NK-92 (cell line): ENCODE results near the gene CENPE.
"Not testable (repeated sequence)": the region's sequence is repeated elsewhere in the genome, so short reads cannot be mapped to it uniquely, and the experiment has no call there.

Source experiments
- DNase-seq: peaks from one replicate; lab custom pipeline; 2025; ENCODE audit not compliant: unreplicated experiment; lab: John Stamatoyannopoulos, UW

The CENPE gene, protein sequence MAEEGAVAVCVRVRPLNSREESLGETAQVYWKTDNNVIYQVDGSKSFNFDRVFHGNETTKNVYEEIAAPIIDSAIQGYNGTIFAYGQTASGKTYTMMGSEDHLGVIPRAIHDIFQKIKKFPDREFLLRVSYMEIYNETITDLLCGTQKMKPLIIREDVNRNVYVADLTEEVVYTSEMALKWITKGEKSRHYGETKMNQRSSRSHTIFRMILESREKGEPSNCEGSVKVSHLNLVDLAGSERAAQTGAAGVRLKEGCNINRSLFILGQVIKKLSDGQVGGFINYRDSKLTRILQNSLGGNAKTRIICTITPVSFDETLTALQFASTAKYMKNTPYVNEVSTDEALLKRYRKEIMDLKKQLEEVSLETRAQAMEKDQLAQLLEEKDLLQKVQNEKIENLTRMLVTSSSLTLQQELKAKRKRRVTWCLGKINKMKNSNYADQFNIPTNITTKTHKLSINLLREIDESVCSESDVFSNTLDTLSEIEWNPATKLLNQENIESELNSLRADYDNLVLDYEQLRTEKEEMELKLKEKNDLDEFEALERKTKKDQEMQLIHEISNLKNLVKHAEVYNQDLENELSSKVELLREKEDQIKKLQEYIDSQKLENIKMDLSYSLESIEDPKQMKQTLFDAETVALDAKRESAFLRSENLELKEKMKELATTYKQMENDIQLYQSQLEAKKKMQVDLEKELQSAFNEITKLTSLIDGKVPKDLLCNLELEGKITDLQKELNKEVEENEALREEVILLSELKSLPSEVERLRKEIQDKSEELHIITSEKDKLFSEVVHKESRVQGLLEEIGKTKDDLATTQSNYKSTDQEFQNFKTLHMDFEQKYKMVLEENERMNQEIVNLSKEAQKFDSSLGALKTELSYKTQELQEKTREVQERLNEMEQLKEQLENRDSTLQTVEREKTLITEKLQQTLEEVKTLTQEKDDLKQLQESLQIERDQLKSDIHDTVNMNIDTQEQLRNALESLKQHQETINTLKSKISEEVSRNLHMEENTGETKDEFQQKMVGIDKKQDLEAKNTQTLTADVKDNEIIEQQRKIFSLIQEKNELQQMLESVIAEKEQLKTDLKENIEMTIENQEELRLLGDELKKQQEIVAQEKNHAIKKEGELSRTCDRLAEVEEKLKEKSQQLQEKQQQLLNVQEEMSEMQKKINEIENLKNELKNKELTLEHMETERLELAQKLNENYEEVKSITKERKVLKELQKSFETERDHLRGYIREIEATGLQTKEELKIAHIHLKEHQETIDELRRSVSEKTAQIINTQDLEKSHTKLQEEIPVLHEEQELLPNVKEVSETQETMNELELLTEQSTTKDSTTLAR (N-terminal part only)

DNA sequence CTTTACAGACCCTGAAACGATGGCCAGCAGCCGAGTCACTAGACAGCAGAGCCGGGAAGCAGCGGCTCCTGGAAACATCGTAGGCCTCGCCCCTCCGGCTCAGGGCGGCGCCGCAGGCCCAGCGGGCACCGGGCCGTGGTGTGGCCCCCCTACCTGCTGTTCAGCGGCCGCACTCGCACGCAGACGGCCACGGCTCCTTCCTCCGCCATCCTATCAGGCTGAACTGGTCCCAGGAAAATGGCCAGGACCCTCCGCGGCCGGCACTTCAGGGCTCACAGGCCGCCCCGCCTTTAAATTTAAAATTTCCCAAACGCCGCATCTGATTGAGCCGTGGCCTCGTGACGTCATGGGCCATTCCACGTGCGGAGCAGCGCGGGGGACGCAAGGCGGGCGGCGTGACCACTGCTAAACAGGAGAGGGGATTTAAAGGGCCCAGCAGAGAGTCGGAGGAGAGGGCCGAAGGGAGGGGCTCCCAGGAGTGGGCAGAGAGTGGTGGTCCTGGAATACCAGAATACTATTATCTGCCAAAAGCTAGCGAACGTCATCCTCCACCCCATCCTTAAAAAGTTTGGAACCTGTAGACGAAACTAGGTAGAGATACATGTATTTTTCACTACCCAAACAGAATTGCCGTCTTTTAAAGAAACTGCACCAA lies at the start of gene CENPE:
CENPE (minus strand) TSS at position 233 of the 655 bp plus-strand sequence; CDS start at position 209, 24 bp downstream.
- DNase-seq = no peak

DNA sequence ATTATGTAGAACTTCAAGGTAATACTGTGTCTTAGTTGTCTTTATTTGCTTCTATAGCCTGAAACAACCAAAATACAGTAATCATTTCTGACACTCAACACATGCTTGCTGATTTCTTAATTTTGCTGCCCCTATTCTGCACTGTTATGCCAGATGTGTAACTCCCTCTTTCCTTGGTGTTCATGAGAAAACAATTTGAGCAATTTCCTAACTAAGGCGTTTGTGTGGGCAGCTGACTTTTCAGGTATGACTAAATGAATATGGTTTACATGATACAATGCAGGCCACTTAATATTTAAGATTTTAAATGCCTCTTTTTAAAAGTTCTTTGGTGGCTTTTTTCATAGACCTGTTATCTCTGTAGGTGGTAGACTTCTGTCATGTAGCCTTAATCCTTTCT lies 46.1 kb upstream of the CENPE start:
- DNase-seq = no peak

DNA sequence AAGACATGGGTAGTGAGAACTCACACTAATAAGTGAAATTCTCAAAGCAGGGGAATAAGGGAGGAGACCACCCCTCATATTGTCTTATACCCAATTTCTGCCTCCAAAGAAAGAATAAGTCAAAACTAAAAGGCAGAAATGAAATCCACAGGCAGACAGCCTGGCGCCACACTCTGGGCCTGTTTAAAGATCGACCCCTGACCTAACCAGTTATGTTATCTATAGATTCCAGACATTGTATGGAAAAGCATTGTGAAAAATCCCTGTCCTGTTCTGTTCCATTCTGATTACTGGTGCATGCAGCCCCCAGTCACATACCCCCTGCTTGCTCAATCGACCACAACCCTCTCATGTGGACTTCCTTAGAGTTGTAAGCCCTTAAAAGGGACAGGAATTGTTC lies 32.8 kb upstream of the CENPE start:
- not testable (repeated sequence) for DNase-seq

DNA sequence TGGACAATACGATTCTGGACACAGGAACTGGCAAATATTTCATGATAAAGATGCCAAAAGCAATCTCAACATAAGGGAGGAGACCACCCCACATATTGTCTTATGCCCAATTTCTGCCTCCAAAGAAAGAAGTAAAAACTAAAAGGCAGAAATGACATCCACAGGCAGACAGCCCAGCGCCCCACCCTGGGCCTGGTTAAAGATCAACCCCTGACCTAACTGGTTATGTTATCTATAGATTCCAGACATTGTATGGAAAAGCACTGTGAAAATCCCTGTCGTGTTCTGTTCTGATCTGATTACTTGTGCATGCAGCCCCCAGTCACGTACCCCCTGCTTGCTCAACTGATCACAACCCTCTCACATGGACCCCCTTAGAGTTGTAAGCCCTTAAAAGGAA lies 25.4 kb upstream of the CENPE start:
- DNase-seq = not testable (repeated sequence)

DNA sequence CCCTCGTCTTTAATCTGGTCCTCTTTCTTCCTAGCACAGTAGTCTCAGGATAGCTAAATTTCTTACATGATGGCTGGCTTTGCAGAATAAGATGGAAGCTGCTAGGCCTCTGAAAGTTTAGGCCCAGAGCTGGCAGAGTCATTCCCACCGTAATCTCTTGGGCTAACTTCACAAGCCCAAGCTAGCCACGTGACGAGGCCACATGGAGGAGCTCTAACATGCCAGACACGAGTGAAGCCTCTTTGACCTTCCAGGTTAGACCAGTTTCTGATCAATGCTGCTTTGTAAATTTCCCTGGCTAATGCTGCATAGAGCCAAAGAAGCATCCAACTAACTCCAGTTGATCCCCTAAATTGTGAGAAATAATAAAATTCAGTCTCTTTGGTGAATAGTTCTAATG lies 9.5 kb upstream of the CENPE start:
- DNase-seq = no peak

DNA sequence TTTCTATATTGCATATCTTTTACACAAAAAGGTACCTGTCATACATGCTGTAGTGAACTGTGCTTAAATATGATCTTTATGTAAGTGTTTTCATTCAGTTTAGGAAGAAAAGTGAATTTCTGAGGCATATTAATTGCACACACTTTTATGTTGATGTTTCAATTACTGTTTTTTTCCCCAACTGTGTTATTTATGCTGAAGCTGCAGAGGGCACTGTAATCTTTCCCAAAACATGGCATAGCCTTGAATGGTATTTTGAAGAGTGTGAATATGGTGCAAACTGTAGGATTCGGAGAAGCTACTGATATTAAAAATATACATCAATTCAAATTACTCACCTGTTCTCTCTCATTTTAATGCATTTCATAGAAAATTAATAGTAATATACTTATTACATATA lies 6.0 kb upstream of the CENPE start:
- DNase-seq = no peak

DNA sequence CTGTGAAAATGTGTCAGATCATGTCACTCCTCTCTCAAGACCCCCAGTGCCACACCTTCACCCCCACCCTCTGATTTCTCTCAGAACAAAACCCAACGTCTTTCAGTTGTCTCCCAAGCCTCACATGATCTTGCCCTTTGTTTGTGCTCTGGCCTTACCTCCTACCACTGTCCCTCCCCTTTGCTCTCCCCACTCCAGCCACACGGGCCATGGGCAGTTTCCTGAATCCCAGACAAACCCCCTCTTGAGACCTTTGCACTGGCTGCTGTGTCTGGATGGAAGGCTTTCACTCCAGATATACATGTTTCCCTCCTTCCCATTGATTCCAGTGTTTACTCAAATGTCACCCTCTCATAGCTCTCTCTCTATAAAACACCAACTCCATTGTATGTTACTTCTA lies 3.6 kb upstream of the CENPE start:
- DNase-seq = no peak

DNA sequence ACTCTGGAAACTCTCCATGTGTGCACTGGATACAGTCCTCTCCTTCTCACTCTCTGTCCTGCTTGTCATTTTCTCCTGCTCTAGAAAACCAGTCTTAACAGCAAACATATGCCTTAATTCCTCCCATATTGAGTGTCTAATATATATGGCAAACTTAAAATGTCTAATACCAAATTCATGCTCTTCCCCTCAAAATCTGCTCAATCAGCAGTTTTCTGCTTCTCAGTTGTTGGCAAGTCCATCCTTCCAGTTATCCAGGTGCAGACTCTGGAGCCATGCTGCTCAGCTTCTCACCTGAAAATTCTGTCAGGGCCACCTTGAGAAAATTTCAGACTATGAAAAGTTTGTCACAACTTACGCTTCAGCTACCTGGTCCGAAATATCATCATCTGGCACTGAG lies 3.1 kb upstream of the CENPE start:
- DNase-seq = no peak

DNA sequence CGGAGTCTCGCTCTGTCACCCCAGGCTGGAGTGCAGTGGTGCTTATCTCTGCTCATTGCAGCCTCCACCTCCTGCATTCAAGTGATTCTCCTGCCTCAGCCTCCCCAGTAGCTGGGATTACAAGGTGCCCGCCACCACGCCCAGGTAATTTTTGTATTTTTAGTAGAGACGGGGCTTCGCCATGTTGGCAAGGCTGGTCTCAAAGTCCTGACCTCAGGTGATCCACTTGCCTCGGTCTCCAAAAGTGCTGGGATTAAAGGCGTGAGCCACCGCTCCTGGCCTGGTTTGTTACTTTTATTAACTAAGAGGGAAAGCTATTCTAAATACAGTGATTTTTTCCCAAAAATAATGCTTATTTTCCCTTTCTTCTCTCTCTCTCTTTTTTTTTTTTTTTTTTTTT lies 866 bp upstream of the CENPE start:
- no peak for DNase-seq

DNA sequence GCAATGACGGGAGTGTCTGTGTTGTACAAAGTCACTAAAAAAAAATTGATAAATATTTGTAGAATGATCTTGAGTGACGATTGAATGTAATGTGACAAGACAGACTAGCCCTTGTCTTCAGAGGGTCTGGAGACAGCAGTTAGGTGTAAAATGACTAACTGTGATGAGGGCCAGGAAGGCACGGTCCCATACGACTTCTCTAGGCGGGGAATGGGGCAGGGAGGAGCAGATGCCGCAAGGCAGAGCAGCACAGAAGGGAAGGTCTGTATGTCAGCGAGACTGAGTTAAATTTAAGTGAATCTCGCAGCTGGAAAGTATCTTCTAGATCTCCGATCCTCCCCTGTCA lies 405 bp downstream of the CENPE start:
- no peak for DNase-seq

DNA sequence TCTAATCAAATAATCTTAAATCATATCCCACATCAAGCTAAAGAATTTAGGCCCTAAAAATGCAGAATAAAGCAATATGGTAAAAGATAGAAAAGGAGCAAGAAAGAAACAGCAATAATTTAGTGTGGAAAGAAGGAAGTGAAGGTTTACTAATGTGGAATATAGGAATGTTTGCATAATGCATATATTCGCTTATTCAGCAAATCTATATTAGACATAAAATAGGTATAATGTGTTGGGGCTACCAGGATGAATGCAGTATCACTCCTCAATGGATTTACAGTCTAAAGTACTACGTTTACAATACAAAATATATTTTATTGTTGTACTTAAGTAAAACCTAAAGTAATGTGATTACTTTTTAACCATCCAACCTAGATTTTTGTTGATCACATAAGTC lies 4.7 kb downstream of the CENPE start:
- no peak for DNase-seq

DNA sequence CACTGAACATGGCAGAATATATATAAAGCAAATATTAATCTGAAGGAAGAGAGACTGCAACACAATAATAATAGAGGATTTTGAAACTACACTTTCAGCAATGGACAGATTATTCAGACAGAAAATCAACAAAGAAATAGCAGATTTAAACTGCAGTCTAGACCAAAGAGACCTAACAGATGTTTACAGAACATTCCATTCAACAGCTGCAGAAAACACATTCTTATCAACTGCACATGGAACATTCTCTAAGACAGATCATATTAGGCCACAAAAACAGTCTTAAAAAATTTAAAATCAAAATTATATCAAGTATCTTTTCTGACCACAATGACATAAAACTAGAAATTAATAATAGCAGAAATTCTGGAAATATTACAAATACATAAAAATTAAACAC lies 27.1 kb downstream of the CENPE start:
- DNase-seq = no peak

DNA sequence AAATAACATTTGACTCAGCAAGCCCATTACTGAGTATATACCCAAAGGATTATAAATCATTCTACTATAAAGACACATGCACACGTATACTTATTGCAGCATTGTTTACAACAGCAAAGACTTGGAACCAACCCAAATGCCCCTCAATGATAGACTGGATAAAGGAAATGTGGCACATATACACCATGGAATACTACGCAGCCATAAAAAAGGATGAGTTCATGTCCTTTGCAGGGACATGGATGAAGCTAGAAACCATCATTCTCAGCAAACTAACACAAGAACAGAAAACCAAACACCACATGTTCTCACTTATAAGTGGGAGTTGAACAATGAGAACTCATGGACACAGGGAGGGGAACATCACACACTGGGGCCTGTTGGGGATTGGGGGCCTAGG lies 28.4 kb downstream of the CENPE start:
- not testable (repeated sequence) for DNase-seq

DNA sequence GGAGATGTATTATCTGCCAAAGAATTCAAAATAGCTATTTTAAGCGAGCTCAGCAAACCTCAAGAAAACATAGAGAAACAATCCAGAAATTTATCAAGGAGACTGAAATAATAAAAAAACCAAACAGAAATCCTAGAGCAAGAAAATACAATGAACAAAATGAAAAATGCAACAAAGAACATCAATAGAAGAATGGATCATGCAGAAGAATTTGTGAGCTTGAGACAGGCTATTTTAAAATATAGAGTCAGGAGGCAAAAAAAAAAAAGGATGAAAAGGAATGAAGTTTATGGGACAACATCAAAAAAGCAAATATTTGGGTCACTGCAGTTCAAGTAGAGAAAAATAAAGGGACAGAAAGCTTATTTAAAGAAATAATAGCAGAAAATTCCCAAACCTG lies 29.1 kb downstream of the CENPE start:
- DNase-seq = no peak

DNA sequence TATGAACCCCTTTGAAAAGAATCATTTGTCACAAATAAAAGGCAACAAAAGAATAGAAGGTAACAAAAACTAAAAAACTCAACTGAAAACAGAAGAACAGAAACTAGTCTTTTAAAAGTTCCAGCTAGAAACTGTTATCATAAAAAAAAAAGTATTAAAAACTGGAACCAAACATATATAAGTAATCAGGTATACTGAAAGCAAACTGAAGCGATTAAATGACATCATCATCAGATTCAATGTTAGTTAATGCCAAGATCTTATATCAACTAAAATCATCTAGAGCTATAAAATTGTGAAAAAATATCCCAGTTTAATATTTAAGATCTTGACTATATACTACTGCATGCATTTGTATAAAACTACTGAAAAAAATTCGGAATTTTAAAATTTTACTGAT lies 36.0 kb downstream of the CENPE start:
- no peak for DNase-seq

DNA sequence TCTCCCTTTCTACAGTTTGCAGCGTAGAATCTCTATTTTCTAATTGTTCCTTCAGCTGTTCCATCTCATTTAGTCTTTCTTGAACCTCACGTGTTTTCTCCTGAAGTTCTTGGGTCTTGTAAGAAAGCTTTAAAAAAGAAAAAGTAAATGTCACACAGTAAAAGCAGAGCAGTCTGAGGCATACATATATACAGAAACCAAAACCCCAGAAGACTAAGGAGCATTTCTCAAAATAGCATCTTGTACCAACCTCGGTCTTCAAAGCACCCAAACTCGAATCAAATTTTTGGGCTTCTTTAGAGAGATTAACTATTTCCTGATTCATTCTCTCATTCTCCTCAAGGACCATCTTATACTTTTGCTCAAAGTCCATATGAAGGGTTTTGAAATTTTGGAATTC lies 39.4 kb downstream of the CENPE start:
- no peak for DNase-seq

DNA sequence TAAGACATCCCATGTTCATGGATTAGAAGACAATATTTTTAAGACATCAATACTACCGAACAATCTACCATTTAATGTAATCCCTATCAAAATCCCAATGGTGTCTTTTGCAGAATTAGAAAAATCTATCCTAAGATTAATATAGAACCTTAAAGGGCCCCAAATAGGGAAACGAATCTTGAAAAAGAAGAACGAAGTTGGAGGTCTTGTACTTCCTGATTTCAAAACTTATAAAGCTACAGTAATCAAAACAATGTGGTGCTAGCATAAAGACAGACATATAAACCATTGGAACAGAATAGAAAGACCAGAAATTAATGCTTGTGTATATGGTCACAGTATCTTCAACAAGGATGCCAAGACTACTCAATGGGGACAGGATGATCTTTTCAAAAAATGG lies 42.0 kb downstream of the CENPE start:
- DNase-seq = no peak

DNA sequence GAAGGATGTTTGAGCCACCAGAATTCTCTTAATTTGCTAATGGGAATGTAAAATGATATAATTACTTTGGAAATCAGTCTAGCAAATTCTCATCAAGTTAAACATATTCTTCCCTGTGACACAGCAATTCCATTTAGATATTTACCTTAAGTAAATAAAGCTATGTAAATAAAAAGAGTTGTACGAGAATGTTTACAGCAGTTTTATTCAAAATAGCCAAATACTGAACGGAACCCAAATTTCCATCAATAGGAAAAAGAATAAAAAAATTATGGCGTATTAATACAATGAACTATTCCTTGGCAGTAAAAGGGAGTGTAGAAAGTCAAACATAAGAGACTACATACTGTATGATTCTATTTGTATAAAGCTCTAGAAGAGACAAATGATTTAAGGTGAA lies 45.8 kb downstream of the CENPE start:
- DNase-seq = no peak

DNA sequence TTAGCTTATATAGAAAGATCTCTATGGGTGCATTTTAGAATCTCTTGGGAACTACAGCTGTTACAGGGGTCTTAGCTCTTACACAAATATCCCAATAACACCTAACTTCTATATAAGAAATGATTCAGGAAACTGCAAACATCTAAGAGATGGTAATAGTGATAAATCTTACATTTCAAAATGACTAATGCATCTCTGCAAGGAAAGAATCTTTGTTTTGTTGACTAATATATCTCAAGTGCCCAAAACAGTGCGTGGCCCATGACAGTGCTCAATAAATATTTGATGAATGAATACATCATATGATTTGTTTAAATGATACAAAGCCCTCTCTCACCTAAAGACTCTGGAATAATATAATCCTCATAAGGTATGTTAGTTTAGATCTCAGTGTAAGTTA lies 47.5 kb downstream of the CENPE start:
- DNase-seq = no peak

DNA sequence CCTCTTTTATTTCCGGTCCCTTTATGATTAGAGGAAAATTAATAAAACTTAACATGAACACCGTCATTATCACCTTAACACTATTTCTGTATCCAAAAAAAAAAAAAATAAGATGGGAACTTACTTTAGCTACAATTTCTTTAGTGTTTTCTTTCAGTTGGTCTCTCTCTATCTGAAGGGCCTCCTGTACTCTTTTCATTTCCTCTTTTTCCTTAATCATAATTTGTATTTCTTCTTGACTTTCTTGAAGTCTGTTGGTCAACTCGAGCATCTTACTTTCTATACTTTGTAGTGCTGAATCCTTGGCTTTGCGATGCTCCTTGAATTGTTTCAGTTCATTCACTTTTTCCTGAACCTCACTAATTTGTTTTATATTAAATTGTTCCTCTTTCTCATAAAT lies 53.2 kb downstream of the CENPE start:
- DNase-seq = no peak

DNA sequence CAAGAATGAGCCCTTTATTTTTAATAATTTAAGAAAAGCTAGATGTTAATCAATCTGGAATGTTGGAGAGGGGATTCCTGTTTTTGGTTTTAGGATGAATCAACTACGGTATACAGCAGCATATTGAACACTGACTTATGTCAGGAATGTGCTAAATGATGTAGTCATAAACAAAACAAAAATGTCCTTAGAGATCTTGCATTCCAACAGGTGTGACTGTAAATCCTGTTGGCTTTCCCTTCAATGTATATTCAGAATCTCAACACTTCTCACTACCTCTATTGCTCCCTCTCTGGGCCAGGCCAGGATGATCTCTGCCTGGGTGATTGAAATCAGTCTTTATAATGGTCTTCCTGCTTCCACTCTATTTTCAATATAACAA lies 60.7 kb downstream of the CENPE start:
- no peak for DNase-seq
